LNCAP (cell line): ENCODE measurements around the gene ASTN2.
A peak's percentile ranks its signal among the peaks of the same experiment; 100 is the strongest.

Experiments used
- TF ChIP-seq, protein P1 (sequence below): fragments of 450-650 bp; IDR thresholded peaks from 2 replicates; pipeline ENCODE4 v1.5.1; 2017; ENCODE audit warnings: mild to moderate bottlenecking

Gene ASTN2

GRCh38 chr9:116587919-116588318, 826.9 kb downstream of the ASTN2 start:
- TF ChIP-seq, protein P1, sequence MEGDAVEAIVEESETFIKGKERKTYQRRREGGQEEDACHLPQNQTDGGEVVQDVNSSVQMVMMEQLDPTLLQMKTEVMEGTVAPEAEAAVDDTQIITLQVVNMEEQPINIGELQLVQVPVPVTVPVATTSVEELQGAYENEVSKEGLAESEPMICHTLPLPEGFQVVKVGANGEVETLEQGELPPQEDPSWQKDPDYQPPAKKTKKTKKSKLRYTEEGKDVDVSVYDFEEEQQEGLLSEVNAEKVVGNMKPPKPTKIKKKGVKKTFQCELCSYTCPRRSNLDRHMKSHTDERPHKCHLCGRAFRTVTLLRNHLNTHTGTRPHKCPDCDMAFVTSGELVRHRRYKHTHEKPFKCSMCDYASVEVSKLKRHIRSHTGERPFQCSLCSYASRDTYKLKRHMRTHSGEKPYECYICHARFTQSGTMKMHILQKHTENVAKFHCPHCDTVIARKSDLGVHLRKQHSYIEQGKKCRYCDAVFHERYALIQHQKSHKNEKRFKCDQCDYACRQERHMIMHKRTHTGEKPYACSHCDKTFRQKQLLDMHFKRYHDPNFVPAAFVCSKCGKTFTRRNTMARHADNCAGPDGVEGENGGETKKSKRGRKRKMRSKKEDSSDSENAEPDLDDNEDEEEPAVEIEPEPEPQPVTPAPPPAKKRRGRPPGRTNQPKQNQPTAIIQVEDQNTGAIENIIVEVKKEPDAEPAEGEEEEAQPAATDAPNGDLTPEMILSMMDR, result no peak

DNA sequence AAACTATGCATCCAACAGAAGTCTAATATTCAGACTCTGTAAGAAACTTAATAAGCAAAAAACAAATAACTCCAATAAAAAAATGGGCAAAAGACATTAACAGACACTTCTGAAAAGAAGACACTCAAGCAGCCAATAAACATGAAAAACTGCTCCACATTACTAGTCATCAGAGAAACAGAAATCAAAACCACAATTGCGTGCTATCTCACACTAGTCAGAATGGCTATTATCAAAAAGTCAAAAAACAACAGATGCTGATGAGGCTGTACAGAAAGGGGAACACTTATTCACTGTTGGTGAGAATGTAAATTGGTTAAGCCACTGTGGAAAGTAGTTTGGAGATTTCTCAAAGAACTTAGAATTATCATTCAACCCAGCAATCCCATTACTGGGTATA, 829.0 kb downstream of the ASTN2 start:
- TF ChIP-seq, protein P1, result no peak

DNA sequence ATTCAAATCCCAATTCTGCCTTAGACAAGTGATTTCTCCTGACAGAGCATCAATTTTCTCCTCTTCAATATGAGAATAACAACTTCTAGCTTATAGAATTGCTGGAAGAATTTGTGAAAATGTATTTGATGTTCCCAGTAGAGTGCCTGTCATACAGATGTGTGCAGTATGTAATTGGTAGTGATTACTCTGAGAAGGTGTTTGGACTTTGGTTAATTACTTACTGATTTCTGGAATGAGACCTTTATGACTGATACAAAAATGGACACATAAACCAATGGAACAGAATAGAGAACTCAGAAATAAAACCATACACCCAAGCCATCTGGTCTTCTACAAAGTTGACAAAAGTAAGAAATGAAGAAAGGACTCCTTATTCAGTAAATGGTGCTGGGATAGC, 829.7 kb downstream of the ASTN2 start:
- TF ChIP-seq, protein P1, result no peak

- TF ChIP-seq, protein P1, result no peak
Observed at GRCh38 chr9:116580853-116581252, 834.0 kb downstream of the ASTN2 start.

DNA sequence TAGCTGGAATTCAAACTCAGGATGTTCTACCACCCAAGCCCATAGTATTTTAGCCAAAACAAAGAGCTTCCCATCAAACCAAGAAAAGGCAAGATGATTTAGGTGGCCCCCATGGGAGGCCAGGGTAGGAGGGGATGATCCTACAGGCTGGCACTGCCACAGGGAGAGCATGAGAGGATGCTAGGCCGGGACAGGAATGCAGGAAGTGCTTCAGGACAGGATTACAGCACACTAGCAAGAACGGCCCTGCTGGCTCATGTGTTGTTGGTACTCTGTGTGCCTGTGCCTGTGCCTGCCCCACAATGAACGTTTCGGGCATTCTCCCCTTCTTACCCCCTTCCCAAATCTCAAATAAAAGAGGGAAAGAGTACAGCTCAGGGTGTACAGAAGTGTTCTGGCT, 838.5 kb downstream of the ASTN2 start:
- TF ChIP-seq, protein P1, result no peak

DNA sequence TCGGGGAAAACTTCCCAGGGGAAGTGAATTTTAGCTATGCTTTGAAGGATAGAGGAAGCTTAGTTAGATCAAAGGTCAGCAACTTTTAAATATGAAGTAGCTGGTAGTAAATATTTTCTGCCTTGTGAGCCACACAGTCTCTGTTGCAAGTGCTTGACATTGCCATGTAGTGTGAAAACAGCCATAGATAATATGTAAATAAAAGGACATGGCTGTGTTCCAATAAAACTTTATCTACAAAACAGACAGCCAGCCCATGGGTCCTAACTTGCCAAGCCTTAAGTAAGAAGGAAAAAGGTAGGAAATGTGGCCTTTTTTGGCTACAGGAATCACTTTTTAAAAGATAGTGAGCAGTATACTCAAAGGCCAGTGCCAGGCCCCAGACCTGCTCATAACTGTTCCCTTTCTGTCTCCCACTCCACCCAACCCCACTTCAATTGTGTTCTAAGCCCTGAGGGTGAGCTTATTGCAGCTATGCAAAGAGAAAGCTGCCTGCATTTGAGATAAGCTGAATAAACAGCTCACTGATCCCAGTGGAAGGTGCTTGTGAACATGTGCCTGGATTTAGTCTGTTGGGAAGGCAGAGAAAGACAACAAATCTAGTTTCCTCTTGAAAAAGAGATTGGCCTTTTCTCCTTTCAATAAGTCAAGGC, 840.7 kb downstream of the ASTN2 start:
- TF ChIP-seq, protein P1, result no peak

GRCh38 chr9:116572095-116572748, 842.6 kb downstream of the ASTN2 start:
- TF ChIP-seq, protein P1, result peak; percentile 91
